HL-60/S4 (cell line): ENCODE data around the gene MAGI3.
"Not testable (repeated sequence)": the region's sequence is repeated elsewhere in the genome, so short reads cannot be mapped to it uniquely, and the experiment has no call there.

Experiments
- in situ Hi-C: fragments of 300-500 bp; cut with MboI; formaldehyde crosslinking; loops from 2 replicates; pipeline ENCODE4 v1.14.3; 2022; ENCODE audit warnings: low sequenced_read_pairs

Gene MAGI3

DNA sequence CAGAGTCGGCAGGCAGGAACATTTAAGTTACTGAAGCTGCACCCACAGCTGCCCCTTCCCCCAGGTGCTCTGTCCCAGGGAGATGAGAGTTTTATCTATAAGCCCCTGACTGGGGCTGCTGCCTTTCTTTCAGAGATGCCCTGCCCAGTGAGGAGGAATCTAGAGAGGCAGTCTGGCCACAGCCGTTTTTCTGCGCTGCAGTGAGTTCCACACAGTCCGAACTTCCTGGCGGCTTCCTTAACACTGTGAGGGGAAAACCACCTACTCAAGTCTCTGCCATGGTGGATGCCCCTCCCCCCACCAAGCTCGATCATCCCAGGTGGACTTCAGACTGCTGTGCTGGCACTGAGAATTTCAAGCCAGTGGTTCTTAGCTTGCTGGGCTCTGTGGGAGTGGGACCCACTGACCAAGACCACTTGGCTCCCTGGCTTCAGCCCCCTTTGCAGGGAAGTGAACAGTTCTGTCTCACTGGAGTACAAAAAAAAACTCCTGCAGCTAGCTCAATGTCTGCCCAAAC, 185.5 kb downstream of the MAGI3 start:
- in situ Hi-C loops: not testable (repeated sequence)

GRCh38 chr1:113576271-113576670, 186.0 kb downstream of the MAGI3 start:
- in situ Hi-C loops: no loop called here

GRCh38 chr1:113579256-113580018, 189.1 kb downstream of the MAGI3 start:
- in situ Hi-C loops: no loop called here

DNA sequence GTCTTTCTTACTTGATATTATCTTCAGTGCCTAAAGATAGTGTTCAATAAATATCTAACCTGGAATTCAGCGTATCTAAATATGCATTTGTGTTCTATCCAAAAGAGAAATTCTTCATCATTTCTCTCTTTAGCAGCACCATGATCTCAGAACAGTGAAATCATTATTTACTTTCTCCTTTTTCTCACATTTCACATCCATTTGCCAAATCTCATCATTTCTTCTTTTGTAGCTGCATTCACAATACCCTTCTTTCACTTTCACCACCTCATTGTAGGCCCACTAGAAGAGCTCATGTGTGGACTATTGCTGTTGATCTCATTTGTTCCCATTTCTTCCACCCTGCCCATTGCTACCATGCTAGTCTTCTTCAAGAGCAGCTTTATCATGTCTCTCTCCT, 191.0 kb downstream of the MAGI3 start:
- in situ Hi-C loops: no loop called here

GRCh38 chr1:113582084-113582483, 191.8 kb downstream of the MAGI3 start:
- in situ Hi-C loops: no loop called here

DNA sequence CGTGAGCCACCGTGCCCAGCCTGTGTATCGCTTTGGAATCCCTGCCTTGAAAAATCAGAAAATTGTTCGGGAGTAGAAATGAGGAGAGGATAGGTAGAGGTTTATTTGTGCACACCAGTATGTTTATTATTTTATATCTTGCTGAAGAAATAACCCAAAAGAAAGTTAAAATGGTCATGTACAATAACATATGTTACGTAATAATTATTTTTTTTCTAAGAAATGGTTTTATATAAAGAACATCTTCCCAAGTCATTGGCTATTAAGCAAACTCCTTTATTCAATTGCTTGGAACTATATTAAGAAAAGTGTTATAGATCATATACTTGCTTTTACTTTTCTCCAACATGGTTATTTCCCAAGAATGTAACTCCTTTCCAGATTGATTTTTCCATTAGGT, 197.2 kb downstream of the MAGI3 start:
- in situ Hi-C loops: no loop called here

DNA sequence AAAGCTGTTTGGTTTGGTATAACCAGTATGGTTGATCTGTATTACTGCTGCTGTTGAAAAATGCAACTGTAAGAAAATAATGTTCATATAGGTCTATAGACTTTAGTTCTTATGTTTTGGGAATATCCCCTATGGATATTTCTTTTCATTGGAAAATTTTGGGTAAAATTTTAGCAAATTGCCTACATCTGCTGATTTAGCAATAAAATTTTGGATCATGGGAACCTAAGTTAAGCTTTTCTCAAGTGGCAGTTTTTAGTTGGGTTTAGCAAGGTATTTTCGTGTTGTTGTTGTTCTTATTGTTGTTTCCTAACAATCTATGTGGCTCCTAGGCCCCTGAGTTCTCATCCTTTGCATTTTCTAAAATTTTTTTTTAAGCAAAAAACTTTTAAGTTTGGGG, 201.9 kb downstream of the MAGI3 start:
- in situ Hi-C loops: no loop called here

GRCh38 chr1:113593550-113594297, 203.4 kb downstream of the MAGI3 start:
- in situ Hi-C loops: no loop called here

DNA sequence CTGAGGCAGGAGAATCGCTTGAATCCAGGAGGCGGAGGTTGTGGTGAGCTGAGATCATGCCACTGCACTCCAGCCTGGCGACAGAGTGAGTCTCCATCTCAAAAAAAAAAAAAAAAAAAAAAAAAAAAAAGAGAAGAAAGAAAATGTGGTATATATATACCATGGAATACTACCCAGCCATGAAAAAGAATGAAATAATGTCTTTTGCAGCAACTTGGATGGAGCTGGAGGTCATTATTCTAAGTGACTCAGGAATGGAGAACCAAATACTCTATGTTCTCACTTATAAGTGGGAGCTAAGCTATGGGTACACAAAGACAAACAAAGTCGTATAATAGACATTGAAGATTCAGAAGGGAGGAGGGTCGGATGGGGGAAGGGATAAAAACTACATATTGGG, 214.2 kb downstream of the MAGI3 start:
- in situ Hi-C loops: not testable (repeated sequence)

- in situ Hi-C loops: no loop called here
Observed at GRCh38 chr1:113605146-113605545, 214.8 kb downstream of the MAGI3 start.

DNA sequence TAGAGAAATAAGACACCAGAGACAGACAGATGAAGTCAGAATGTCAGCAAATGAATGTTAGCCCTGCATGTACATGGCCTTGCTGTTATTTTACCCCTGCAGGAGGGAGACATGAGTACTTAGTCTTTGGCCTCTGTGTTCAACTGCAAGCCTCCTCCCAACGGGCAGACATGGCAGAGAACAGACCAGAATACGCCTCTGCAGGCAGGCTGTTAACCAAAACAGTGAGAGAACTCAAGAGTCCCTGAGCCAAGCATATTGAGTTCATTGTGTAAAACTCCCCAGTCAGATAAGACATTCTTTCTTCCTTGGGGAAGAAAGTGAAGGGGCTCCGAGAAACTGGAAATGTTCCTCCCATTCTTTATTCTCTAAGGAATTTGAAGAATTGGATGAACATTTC, 218.1 kb downstream of the MAGI3 start:
- in situ Hi-C loops: no loop called here

GRCh38 chr1:113610372-113610771, 220.1 kb downstream of the MAGI3 start:
- in situ Hi-C loops: no loop called here

DNA sequence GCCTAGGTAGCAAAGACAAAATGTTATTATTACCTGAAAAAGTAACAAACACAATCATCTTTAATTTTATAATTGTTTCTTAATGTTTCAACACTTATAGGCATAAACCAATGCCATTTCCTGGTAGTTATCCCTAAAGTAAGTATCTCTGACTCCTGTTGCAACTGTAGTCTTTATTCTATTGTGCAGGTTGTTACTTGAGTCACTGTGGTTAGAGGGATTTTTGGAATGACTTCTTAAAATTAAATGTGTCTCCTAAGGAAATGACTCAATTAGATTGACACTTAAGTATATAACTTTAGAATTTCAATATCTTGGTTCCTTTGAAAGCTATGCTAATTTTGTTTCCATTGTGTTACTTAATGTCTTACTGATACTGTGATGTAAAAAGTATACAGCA, 225.1 kb downstream of the MAGI3 start:
- in situ Hi-C loops: no loop called here

- in situ Hi-C loops: no loop called here
Observed at GRCh38 chr1:113616156-113616555, 225.8 kb downstream of the MAGI3 start.

GRCh38 chr1:113617438-113618141, 227.3 kb downstream of the MAGI3 start:
- in situ Hi-C loops: no loop called here

- in situ Hi-C loops: no loop called here
Observed at GRCh38 chr1:113628997-113629396, 238.7 kb downstream of the MAGI3 start.

DNA sequence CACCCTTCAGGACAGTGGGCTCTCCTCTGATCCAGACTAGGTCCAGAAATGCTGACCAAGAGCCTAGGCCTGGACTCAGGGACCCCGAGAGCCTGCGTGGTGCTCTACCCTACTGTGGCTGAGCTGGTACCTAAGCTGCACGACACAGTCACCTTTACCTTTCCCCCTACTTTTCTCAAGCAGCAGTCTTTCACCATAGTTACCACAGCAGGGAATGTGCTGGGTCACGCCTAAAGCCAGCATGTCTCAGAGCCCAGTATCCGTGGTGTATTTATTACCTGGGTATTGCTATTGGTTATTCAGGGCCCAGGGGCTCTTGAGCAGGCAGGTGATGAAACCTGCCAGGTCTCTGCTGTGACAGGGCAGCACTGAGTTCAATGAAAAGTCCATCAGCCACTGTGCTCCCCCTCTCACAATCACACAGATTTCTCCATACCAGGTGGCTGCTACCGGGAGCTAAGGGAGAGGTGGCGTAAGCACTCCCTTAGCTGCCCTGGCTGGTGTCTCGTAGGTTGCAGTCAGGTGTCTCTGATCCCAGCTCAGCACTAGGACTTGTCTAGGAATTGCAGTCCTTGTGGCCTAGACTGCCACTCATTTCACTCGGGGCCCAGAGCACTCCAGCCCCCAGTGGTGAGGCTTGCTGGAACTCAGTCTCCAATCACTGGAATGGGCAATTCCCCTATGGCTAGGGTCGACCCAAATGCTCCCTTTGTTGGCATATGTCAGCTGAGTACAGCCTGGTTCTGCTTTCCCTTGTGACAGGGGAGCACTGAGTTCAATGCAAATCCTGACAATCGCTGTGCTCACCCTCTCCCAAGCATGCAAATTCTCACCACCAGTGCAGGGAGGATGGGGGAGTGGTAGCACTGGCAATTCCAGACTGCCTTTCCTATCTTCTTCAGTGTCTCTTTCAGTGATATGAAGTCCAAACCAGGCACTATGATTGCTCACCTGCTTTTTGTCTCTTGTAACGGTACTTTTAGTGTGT, 240.3 kb downstream of the MAGI3 start:
- in situ Hi-C loops: no loop called here

DNA sequence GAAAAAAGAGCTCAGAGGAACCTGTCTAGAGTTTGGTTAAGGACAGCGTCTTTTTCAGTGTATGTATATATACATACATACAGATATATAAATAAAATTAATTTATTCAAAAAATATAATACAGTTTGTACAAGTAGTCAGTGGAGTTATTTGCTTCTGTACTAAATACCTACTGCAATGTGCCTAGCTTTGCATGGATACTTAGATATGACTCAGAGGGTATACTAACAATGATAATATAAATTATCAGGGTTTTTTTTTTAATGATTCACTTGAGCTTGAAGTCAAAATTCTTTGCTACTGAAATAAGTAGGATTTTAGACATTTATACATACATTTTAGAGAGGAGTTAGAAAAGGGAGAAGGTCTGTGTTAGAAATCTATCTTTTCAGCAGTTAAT, 251.1 kb downstream of the MAGI3 start:
- in situ Hi-C loops: no loop called here

DNA sequence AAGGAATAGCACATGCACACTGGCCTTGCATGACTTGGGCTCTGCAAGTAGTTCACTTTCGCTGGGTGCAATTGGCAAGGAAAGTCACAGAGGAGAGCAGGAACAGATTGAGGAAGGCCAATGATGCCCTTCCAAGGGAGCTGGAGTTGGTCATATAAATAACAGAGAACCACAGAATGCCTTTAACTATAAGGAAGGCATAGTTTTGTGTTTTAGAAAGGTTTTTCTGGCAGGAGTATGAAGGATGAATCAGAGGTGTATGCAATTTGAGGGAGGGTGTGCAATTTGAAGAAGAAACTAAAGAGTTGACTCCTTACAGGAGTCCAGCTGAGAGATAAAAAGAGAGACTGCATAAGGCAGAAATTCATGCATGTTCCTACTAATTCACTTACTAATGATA, 256.8 kb downstream of the MAGI3 start:
- in situ Hi-C loops: no loop called here

- in situ Hi-C loops: no loop called here
Observed at GRCh38 chr1:113648478-113648877, 258.2 kb downstream of the MAGI3 start.
